Stimulated activated CD4-positive, alpha-beta T cell treated with anti-CD3 and anti-CD28 coated beads, Interleukin-12 subunit alpha, Interleukin-12 subunit beta, amount 100 ng/mL, for 24 hours (primary cell): Measurements from ENCODE around the gene SNX8.

Source experiments
- DNase-seq, 2 experiments: peaks; one replicate each; pipeline ENCODE4 v3.0.0-alpha.2; 2020; ENCODE audit warnings: low read depth in 2 of 2

SNX8 gene

DNA sequence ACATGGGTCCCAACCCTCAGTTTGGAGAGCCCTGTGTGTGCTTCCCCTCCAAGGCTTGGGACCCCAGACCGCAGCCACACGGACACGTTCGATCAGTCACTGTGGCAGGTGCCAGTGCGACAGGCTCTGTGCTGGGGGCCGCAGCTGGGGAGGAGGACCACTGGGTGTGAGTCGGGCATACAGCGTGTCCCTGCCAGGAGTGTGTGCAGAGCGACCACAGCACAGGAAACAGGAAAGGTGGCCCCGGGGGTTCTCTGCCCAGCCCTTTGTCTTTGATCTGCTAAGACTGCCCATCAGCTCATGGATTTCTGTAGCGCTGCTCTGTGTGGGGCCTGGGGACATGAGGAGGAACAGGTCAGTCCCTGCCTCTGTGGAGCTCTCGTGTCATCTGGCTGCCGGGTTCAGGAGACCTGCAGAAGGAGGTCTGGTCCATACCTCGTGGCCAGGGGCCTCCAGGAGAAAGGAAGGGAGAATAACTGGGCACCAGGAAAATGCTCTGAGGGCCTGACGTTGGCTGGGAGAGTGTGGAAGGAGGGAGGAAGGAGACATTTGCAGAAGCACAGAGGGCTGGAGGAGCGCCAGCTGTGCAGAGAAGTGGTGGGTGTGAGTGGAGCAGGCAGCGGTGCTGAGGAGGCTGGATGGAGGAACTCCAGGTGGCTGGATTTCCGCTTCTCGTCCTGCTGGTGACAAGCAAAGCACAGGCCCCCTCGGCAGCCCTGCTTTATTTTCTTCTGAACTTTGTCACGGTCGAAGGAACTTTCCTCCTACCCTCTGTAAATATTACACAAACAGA is 68.2 kb downstream of the SNX8 start:
- DNase-seq, result no peak

DNA sequence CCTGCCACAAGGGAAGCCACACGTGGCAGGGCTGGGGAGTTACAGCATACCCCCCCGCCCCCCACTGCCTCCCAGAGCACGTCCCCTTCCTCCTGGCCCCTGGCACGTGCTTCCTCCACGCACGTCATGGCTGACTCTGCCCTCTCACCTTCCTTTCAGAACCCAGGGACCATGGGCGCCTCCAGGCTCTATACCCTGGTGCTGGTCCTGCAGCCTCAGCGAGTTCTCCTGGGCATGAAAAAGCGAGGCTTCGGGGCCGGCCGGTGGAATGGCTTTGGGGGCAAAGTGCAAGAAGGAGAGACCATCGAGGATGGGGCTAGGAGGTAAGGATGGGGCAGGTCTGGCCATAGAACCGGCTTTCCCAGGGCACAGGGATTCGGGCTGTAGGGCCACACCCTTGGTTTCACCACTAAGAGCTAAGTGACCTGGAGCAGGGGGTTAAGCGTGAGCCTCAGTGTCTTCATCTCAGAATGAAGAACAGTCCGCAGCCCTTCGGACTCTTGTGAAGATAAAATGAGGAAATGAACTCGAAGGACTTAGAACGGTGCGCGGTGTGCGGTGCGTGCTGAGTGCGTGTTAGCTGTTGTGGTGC is 69.7 kb downstream of the SNX8 start:
- no peak for DNase-seq

DNA sequence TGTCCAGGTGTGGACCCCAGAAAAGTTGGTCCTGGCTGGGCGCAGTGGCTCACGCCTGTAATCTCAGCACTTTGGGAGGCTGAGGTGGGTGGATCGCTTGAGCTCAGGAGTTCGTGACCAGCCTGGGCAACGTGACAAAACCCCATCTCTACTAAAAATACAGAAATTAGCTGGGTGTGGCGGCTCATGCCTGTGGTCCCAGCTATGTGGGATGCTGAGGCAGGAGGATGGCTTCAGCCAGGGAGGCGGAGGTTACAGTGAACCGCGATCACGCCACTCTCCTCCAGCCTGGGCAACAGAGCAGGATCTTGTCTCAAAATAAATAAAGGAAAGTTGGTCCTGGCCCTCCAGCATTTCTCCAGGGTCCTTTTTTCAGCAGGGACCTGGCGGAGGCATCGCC is 70.8 kb downstream of the SNX8 start:
- DNase-seq, result no peak

DNA sequence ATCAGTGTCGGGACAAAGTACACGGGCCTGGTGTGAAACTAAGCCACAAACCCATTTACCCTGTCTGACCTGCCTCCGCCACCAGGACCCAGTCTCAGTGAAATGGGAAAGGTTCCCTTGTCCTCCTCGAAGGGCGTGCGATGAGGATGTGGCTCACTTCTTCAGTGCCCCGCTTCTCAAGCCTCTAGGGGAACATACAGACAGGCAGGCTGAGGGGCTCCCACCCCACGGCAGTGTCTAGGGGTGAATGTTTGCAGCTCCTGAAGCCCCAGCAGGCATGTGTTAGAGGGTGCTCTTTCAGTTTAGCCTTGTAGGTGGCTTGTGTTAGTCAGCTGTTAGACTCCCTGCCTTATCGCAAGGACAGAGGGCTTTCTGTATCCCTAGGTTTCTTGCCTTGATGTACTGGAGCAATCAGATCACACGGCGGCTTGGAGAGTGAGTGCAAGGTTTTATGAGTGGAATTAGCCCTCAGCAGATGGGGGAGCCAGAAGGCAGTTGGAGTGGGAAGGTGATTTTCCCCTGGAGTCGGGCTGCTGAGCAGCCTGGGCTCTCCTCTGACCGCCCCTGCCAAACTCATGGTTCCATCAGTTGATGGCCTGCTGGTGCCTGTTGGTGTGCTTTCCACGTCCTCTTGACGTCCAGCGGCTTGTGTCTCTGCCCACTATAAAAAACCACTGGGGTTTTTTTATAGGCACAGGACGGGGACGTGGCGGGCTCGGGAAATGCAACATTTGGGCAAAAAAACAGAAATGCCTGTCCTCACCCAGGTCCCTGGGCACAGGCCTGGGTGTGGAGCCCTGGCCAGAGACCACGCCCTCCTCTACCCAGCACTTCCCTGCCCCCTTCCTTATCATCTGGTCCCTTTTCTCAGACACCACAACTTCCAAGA is 71.5 kb downstream of the SNX8 start:
- peak in 1 of 2 experiments; percentile 21 for DNase-seq

DNA sequence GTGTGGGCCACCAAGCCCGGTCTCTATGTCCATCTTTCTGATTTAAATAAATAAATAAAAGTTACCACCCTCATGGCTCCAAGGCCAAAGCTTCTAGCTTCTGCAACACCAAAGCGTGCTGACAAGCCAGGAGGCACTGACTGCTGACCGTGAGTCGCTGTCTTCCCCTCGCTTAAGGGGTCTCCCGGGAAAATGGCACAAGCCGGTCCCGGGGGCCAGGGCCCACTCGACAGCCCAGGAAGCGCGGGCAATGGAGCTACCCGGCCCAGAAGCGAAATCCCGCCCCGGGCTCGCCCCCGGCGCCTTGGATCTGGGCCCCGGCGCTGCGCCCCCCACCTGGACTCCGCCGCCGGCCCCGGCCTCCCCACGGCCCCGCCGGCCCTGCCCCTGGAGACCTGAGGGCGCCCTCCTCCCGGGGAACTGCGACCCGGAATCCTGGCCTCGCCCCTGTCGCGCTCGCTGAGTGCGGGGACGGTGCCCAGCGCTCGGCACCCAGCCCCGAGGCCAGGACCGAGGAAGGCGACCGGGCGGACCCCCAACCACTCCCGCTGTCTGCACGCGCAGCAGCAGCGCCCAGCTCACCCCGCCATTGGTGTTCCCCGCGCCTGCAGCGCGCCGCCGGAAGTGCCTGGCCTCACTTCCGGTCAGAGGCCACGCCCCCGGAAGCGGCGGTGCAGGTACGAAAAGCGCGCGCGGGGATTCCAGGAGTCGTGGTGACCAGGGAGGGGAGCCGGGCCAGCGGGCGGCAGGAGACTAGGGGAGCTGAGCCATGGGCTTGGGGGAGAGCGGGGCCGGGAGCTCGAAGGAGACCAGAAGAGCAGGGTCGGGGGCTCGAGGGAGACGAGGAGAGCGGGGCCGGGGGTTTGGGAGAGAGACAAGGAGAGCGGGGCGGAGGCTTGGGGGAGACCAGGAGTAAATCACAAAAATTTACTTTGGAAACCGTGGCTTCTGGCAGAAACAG is 72.4 kb downstream of the SNX8 start, which contains the start of the genes MRM2 and NUDT1:
MRM2 (minus strand) TSS at position 626 of the 961 bp plus-strand sequence; CDS start at position 590, 36 bp downstream.
NUDT1 (plus strand) TSS at position 647 of the 961 bp plus-strand sequence. CDS start 2,349 bp downstream, outside the sequence.
- DNase-seq, result peak; percentile 51 to 63

DNA sequence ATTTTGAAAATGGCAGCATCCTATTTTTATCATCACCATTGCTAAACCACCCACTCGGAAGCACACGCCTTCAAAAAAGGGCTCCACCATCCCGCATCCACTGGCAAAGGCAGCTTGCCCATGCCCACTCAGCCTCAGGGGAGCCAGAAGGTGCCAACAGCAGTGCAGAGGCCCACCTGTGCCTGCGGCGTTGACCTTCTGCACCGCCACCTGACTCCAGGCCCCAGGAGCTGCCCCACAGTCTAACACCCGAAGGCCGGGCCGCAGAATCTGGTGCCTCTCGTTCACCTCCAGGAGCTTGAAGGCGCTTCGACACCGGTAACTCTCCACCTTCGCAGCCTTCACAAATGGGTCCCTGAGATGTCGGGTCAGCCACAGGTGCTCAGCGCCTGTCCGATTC is 75.0 kb downstream of the SNX8 start:
- no peak for DNase-seq

DNA sequence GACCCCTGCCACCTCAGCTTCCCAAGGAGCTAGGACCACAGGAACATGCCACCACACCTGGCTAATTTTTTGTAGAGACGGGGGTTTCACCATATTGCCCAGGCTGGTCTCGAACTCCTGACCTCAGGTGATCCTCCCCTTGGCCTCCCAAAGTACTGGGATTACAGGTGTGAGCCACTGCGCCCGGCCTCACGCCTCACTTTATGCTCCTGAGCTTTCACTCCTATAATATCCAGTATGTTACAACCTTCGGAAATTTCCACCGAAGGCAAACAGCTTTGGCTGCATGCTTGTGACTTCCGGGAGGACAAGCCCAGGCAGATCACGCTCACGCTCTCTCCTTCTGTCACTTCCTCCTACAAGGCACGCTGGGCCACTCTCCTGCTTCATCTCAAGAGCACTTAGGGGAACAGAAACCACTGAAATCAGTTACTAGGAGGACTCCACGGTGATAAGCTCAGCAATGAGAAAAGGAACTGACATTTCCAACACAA is 77.1 kb downstream of the SNX8 start:
- DNase-seq, result no peak

DNA sequence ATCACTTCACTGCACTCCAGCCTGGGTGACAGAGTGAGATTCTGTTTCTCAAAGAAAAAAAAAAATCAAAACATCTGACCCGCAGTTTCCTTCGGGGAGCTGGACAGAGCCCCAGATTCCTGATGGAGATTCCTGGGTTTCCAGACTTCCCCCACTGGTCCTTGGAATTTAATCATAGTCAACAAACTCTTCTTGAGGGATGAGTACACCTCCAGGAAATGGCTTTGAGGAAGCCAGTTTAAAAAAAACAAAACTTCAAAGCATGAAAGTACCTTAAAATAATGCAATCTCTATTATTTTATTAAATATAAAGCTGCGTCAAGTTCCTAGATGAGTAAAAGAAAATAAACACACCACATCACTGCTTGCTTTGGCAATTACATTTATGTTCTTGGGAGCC is 80.3 kb downstream of the SNX8 start:
- no peak for DNase-seq

DNA sequence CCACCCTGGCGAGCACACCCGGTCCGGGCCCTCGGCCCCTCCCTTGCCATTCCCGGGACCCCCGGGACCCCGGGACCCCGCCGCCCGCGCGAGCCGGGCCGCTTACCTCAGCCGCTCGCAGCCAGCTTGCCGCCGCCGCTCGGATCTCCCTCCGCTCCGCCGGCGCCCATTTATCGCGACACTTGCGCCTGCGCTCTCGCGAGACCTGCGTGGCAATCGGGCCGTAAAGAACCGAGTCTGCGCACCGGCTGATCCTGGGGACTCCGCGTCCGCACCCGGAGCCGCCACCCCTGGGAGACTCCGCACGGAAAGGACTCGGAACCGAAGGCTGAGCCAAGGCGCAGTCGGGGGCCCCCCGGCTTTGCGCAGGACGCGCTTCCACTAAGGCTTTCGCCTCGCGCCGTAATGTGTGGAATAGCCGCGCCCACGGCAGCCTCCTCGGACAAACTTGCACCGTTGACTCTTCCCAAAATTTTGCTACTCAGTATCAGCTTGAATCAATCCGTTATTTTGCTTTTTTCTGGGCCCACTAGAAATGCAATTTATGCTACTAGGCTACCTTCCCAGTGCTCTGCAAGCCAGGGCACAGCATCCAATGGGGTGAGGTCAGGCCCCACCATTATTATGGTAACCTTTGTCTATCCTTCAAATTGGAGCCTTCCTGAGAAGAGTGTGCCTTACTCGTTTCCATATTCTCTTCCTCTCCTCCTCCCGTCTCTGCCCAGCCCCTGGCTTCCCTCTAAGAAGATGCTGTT is 81.3 kb downstream of the SNX8 start, which contains the start of gene MAD1L1:
MAD1L1 (minus strand) TSS at position 180 of the 755 bp plus-strand sequence. CDS start 2,812 bp downstream, outside the sequence.
- peak; percentile 69 to 85 for DNase-seq

DNA sequence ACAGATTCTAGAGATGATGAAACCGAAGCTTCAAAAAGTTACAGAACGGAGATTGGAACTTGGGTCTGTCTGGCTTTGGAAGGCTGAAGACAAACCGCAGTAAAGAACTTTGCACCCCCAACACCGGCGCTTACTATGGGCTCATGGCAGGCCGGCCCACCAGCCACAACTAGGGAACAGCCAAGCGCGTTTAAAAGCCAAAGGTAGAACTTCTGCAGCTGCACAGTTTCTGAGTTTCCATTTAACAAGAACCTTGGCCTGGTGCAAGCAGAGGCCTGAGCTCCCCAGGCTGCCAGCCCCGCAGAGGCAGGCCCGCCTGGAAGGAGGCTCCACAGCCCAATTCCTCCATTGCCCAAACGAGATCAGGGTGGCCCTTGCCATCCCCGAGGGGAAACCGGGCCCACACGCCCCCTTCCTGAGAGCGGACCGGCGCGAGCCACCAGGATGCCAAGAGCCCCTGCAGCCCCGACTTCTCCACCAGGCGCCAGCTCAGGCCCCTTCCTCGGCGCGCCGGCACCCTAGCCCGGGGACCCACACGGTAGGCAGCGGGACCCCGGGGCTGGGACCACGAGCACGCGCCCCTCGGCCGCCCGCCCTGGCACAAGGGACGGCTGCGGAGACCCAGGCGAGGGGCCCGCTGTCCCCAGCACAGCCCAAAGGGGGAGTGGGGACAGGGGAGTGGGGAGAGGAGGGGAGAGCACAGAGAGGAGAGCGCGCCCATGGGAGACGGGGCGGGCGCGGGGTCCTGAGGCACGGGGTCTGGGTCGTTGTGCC is 82.1 kb downstream of the SNX8 start:
- no peak for DNase-seq

DNA sequence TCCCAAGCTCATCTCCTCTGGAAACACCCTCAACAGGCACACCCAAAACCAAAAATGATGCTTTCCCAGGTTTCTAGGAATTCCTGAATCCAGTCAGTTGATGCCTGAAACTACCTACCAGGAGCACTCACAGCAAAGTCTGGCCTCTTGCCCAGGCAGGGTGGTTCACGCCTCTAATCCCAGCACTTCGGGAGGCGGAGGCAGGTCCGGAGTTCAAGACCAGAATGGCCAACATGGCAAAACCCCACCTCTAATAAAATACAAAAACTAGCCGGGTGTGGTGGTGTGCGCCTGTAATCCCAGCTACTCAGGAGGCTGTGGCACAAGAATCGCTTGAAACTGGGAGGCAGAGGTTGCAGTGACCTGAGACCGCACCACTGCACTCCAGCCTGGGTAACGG is 83.4 kb downstream of the SNX8 start:
- DNase-seq, result no peak

DNA sequence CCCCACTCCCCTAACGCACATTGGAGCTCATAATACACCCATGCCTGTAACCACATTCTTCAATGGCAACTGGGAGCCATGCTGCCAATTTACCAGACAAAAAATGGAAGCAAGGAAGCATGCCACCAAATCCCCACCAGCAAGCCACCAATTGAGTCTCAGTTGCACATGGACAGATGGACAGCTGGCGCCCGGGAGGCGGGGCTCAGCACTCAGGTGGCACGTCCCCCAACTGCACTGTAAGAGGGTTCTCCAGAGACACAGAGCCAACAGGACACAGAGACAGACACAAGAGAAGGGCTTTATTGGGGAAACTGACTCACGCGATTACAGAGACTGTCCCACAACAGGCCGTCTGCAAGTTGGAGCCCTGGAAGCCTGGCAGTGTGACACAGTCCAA is 84.0 kb downstream of the SNX8 start:
- DNase-seq, result no peak

DNA sequence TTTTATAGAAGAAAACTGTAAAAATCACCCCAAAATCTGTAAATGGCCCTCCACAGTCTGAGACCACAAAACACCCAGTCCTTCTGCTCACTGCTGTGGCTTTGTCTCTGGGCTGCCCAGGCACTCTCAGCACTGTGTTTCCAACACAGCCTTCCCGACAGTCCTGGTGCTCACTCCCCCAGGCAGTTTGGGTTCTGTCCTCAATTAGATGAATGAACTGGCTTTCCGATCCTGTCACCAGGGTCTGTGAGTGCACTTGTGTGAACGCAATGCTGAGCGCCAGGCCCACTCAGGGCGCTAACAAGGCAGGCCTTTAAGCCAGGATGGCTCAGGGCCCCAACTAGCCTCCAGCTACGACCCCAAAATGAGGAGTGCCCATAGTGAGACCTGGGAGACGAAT is 84.8 kb downstream of the SNX8 start:
- DNase-seq, result no peak

DNA sequence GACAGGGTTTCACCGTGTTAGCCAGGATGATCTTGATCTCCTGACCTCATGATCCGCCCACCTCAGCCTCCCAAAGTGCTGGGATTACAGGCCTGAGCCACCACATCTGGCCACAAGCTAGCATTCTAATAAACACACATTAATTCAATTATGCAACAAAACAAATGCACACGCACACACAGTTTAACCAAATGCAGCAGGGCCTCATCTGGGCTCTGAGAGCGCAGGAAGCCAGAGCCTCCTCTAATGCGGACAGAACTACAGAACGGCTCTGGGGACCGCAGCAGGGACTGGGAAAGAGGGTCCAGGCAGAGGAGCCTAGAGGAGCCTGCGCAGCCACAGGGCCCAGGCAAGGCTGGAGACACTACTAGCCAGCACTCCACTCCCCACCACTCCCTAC is 85.3 kb downstream of the SNX8 start:
- DNase-seq, result no peak

DNA sequence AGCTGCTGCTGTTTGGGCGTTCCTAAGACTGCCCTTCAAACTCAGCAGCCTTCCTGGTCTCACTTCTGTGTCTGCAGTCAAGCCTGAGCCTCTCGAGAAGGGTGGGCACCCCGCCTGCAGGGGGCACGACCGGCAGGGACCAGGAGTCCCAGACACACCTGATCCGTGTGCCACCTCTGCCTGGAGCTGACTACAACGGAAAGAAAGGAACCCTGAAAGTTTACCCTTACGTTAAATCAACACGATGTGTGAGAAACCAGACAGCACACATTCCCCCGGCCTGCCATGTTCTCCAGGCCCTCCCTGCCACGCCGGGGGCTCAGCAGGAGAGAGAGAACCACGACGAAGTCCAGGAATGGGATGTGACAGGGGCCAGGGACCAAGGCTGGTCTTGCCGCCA is 86.5 kb downstream of the SNX8 start:
- DNase-seq, result no peak

DNA sequence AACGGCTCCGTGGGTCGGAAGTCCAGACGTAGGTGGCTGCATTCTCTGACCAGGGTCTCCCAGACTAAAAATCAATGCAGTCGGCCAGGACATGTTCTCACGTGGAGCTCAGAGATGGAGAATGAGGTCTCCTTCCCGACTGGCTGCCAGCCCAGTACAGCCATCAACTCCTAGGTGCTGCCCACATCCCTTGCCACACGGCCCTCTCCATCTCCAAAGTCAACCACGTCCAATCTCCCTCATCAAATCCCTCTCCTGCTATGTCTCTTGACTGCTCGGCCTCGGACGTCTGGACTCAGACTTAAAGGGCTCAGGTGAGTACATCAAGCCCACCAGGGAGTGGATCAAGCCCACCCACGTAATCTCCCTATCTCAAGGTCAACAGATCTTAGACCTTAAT is 88.4 kb downstream of the SNX8 start:
- no peak for DNase-seq

DNA sequence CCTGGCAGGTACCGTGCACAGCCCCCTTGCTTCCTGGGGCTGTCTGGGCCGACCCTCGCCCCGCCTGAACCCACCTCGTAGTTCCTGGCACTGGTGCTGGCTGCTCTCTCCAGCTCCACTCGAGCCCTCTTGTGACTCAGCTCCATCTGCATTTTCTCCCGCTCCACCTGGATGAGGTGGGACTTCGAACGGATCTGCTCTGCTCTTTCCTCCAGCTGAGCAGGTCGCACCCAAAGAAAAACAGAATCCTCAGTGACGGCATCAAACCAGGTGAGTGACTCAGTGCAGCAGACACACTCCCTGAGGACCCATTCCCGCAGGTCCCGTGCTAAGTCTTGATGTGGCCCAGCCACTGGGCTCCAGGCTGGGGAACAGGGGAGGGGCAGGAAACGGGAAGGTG is 88.9 kb downstream of the SNX8 start:
- DNase-seq, result no peak

DNA sequence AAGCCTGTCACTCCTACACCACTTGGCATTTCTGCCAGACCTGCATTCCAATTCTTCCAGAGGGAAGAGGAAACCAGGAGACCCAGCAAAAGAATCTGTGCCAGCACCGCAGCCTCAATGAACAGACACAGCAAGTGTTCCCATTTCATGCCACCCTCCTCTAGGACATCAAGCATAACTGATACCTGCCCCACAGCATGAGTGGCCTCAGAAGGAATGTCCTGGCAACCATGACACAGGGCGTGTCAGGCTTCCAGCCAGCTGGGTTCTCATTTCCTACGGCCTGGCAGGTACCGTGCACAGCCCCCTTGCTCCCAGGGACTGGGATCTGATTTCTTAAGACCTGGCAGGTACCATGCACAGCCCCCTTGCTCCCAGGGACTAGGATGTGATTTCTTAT is 89.3 kb downstream of the SNX8 start:
- no peak for DNase-seq

DNA sequence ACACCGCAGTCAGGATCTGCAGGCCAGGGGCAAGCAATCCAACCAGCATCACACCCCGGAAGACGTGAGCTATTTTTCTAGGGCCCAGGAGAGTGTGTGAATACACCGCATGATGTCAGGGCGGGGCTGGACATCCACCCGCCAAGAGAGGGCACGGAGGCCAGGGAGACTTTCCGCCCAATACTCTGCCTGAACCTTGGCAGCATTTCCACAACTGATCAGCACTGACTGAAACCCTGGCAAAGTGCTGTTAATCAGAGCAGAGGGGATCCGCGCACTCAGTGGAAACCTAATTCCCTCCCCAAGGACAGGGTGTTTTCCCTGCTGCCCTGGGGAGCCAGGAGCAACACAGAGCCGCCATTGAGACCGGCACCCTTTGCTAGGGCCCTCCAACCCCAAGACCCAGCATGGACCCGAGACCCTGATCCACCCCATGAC is 89.7 kb downstream of the SNX8 start:
- DNase-seq, result no peak
